ENCODE measurements around the gene LRRIQ4.

- TF ChIP-seq CTCF (conservative IDR thresholded peaks at IDR 0.05 in 1 of 2, IDR thresholded peaks at IDR 0.05 in 1 of 2; ENCODE audit: low read depth in 1 of 2, low read length in 2 of 2) (no peak), EZH2 (IDR thresholded peaks at IDR 0.05; ENCODE audit: low read length, missing control alignments) (no peak)
Measured at GRCh38 chr3:169822983-169823382, 10.3 kb downstream of the LRRIQ4 start.

Measured in fibroblast of lung (primary cell).